ENCODE data around the gene UFC1.
A peak's percentile ranks its signal among the peaks of the same experiment; 100 is the strongest.

UFC1 gene

DNA sequence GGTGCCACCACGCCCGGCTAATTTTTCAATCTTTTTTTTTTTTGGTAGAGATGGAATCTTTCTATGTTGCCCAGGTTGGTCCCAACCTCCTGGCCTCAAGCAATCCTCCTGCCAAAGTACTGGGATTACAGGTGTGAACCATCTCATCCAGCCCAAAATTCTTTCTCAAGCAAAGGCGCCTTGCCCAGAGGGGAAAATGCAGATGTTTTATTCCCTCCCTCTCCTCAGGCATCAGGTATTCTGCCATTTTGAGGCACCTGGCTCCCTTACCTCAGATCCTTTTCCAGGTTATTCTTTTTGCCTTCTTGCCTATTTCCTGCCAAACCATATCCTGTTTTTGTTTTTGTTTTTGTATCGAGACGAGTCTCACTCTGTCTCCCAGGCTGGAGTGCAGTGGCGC, 34.6 kb downstream of the UFC1 start:
- no peak for TF ChIP-seq ZC3H10 (CRISPR knock-in tag; IDR thresholded peaks at IDR 0.05)
- no peak for TF ChIP-seq BACH2 (CRISPR knock-in tag; IDR thresholded peaks at IDR 0.05; ENCODE audit: borderline replicate concordance)
- no peak for TF ChIP-seq ZFP30 (CRISPR knock-in tag; IDR thresholded peaks at IDR 0.05)
- TF ChIP-seq, protein P1, sequence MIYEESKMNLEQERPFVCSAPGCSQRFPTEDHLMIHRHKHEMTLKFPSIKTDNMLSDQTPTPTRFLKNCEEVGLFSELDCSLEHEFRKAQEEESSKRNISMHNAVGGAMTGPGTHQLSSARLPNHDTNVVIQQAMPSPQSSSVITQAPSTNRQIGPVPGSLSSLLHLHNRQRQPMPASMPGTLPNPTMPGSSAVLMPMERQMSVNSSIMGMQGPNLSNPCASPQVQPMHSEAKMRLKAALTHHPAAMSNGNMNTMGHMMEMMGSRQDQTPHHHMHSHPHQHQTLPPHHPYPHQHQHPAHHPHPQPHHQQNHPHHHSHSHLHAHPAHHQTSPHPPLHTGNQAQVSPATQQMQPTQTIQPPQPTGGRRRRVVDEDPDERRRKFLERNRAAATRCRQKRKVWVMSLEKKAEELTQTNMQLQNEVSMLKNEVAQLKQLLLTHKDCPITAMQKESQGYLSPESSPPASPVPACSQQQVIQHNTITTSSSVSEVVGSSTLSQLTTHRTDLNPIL (CRISPR knock-in tag; IDR thresholded peaks at IDR 0.05; ENCODE audit: low read depth) = no peak
- ATAC-seq = no peak

DNA sequence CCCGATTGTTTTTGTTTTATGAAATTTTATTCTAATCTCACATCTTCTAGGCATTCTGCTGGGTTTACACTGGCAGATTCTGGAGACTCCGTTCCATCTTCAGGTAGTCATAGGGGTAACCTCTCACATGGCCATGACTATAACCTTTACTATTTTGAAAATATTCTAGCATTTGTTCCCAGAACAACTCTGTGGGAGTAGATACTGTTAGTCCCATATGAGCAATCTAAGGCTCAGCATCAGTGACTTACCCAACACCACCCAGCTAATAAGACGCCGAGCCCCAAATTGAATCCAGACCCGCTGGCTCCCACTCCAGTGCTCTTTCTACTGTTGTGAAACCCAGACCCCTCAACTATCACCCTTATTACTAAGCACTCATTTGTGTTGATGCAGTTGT, 35.3 kb downstream of the UFC1 start:
- TF ChIP-seq ZNF70 (CRISPR knock-in tag; IDR thresholded peaks at IDR 0.05) (no peak), ARNTL (CRISPR knock-in tag; IDR thresholded peaks at IDR 0.05; ENCODE audit: borderline replicate concordance, low read depth) (no peak), SNAI2 (CRISPR knock-in tag; IDR thresholded peaks at IDR 0.05) (no peak), ZNF8 (CRISPR knock-in tag; IDR thresholded peaks at IDR 0.05) (no peak), RARB (CRISPR knock-in tag; IDR thresholded peaks at IDR 0.05) (no peak), ESRRG (CRISPR knock-in tag; IDR thresholded peaks at IDR 0.05) (no peak), ZFP30 (CRISPR knock-in tag; IDR thresholded peaks at IDR 0.05) (no peak), ZNF565 (CRISPR knock-in tag; conservative IDR thresholded peaks at IDR 0.05; ENCODE audit: low read depth) (no peak), TCF4 (CRISPR knock-in tag; IDR thresholded peaks at IDR 0.05; ENCODE audit: borderline replicate concordance) (no peak)
- TF ChIP-seq, protein P1 (CRISPR knock-in tag; IDR thresholded peaks at IDR 0.05; ENCODE audit: low read depth) = no peak
- no peak for ATAC-seq

DNA sequence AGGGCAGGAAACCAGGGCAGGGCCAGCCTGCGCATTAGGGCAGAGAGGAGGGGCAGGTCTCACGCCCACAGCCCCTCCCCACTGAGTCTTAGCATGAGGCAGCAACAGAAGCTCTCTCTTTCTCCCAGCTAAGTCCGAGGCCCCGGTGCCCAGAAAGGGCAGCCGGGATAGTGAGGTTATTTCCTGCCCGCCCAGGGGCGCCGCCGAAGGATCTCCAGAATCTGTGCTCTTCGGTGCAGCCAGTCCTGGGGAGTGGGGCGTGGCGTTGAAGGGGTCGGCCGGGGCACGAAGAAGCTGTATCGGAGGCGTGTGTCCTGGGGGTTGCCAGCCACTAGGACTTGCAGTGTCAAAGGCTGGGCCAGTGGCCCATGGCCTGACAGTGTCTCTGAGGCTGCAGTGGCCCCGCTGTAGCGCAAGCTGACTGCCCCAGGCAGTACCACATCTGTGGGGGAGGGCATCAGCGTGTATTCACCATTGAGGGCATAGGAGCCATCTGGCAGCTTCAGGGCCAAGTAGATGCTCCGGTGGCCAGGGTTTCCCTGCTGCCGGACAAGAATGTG, 37.3 kb downstream of the UFC1 start:
- ATAC-seq = no peak
- TF ChIP-seq ESRRG (CRISPR knock-in tag; IDR thresholded peaks at IDR 0.05) (no peak), TCF4 (CRISPR knock-in tag; IDR thresholded peaks at IDR 0.05; ENCODE audit: borderline replicate concordance) (no peak), CSDC2 (CRISPR knock-in tag; IDR thresholded peaks at IDR 0.05) (no peak)

DNA sequence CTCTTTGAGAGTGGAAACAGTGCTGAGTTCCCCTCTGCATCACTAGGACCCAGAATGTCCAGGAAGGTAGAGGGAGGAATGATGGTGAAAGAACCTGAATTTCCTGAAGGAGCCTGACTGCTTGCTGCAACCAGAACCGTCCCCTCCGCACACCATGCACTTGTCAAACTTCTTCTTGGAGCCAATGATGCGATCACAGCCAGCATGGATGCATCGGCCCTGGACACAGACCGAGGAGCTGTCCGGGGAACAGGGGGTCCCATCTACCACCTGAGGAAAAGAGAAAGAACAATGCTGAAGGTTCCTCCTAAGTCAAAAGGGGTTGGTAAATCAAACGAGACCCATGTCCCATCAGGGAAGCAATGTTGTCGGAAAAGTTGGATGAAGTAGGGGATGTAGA, 38.2 kb downstream of the UFC1 start:
- no peak for ATAC-seq
- TF ChIP-seq ZFP3 (CRISPR knock-in tag; IDR thresholded peaks at IDR 0.05) = no peak

DNA sequence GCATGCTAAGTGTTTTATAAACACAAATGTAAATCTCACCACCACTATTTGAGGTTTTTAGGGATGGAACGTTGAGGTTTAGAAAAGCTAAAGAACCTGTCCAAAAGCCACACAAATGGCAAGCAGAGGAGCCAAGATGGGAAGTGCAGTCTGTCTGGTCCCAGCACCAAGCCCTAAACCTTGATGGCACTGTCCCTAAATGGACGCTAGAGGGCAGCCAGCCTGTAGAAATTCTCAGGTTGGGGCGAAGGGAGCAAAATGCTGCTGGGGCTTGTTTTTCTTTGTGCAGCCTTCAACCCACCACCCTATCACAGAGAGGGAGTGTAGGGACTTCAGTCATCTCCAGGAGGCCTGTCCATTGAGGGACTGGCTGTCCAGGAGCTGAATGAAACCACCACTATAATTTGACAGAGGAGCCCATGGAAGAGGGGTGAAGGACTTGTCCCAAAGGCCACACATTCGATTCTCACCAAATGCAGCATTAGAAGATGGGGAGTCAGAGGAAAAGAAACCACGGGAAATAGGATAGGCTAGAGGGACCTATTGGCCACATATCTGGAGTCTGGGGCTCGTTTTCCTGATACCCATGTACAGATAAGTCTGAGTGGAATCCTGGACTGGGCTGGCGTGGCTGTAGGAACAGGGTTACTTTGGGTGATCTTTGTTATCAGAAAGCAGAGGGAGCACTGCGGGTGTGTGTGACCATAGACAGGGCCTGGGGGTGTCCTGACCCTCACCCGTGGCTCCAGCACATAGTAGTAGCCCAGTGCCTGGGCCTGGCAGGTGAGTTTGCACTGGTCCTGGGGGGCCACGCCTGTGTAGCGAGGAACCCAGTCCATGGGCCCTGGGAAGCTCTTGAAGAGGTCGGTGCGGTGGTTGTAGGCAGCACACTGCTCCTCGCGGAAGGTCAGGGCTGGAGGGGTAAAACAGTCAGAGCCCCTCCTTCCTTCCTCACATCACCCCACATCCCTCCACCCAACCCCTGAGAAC, 39.0 kb downstream of the UFC1 start:
- TF ChIP-seq ZNF8 (CRISPR knock-in tag; IDR thresholded peaks at IDR 0.05) (no peak), ZC3H10 (CRISPR knock-in tag; IDR thresholded peaks at IDR 0.05) (no peak), ZNF70 (CRISPR knock-in tag; IDR thresholded peaks at IDR 0.05) (no peak)
- TF ChIP-seq, protein P2, sequence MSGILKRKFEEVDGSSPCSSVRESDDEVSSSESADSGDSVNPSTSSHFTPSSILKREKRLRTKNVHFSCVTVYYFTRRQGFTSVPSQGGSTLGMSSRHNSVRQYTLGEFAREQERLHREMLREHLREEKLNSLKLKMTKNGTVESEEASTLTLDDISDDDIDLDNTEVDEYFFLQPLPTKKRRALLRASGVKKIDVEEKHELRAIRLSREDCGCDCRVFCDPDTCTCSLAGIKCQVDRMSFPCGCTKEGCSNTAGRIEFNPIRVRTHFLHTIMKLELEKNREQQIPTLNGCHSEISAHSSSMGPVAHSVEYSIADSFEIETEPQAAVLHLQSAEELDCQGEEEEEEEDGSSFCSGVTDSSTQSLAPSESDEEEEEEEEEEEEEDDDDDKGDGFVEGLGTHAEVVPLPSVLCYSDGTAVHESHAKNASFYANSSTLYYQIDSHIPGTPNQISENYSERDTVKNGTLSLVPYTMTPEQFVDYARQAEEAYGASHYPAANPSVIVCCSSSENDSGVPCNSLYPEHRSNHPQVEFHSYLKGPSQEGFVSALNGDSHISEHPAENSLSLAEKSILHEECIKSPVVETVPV (CRISPR knock-in tag; IDR thresholded peaks at IDR 0.05) = no peak
- ATAC-seq = peak; percentile 63

DNA sequence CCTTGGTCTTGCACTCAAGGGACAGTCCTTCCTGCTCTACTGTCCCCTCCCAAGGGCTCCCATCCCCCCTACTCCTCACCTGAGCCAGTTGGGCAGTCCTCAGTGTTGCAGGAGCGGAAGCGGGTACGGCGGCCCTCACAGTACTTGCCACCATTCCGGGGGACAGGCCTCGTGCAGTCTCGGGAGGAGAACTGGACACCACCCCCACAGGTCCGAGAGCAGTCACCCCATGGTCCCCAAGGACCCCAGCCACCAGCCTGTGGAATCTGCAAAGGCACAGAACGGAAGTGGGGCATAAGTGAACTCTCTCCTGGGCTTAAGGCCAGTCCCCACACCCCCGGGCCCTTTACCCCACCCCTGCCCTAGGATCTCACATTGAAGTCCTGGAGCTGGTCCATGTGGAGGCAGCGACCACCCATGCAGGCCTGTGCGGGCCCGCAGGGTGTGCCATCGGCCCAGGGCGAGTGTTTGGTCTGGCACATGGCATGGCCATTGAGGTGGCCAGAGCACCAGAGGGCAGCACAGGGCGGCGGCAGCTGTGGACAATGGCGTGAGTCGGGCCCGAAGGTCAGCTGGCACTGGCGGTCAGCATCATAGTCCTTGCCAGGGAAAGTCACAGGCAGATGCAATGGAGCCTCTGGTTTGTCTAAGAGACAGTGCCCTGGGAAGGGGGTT, 39.9 kb downstream of the UFC1 start:
- TF ChIP-seq ARNTL (CRISPR knock-in tag; IDR thresholded peaks at IDR 0.05; ENCODE audit: borderline replicate concordance, low read depth) = no peak
- TF ChIP-seq, protein P3, sequence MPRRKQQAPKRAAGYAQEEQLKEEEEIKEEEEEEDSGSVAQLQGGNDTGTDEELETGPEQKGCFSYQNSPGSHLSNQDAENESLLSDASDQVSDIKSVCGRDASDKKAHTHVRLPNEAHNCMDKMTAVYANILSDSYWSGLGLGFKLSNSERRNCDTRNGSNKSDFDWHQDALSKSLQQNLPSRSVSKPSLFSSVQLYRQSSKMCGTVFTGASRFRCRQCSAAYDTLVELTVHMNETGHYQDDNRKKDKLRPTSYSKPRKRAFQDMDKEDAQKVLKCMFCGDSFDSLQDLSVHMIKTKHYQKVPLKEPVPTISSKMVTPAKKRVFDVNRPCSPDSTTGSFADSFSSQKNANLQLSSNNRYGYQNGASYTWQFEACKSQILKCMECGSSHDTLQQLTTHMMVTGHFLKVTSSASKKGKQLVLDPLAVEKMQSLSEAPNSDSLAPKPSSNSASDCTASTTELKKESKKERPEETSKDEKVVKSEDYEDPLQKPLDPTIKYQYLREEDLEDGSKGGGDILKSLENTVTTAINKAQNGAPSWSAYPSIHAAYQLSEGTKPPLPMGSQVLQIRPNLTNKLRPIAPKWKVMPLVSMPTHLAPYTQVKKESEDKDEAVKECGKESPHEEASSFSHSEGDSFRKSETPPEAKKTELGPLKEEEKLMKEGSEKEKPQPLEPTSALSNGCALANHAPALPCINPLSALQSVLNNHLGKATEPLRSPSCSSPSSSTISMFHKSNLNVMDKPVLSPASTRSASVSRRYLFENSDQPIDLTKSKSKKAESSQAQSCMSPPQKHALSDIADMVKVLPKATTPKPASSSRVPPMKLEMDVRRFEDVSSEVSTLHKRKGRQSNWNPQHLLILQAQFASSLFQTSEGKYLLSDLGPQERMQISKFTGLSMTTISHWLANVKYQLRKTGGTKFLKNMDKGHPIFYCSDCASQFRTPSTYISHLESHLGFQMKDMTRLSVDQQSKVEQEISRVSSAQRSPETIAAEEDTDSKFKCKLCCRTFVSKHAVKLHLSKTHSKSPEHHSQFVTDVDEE (CRISPR knock-in tag; IDR thresholded peaks at IDR 0.05) = no peak
- TF ChIP-seq ZC3H10 (CRISPR knock-in tag; IDR thresholded peaks at IDR 0.05) = no peak
- no peak for TF ChIP-seq ZNF8 (CRISPR knock-in tag; IDR thresholded peaks at IDR 0.05)
- TF ChIP-seq ZNF565 (CRISPR knock-in tag; conservative IDR thresholded peaks at IDR 0.05; ENCODE audit: low read depth) = no peak
- no peak for ATAC-seq
